Measurements from ENCODE around the gene CELSR1.

Gene CELSR1

DNA sequence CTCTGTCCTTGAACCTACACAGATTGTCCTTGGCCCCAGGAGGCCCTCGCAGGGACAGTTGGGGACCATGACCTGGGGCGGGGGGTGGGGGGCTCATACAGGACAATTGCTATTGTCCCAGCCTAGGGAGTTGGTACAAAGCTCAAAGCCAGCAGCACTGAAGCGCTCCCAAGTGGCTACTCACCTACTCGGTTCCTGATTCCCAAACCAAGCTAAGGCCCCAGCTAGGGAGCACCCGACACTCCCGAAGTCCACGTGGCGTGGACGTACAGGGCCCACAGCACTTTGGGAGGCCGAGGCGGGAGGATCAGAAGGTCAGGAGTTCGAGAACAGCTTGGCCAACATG is 80.6 kb downstream of the CELSR1 start:
- no peaks in the 10 kb centered on the region for H3K27me3 ChIP-seq (ENCODE audit: control insufficient read depth, insufficient read depth, low read length)
- no peak overlapping the region for H3K4me3 ChIP-seq (ENCODE audit: low read depth, low read length)
- H3K9ac ChIP-seq (ENCODE audit: low read depth, low read length), result no peak overlapping the region
- no peaks in the 10 kb centered on the region for H3K9me3 ChIP-seq (ENCODE audit: control insufficient read depth, insufficient read depth, low read length)
- H3K36me3 ChIP-seq (ENCODE audit: control insufficient read depth, insufficient read depth, low read length), result no peaks in the 10 kb centered on the region
- no peaks in the 10 kb centered on the region for H3K4me1 ChIP-seq (ENCODE audit: control insufficient read depth, insufficient read depth, low read length)
- H3K27ac ChIP-seq (ENCODE audit: low read depth, low read length), result no peak overlapping the region

DNA sequence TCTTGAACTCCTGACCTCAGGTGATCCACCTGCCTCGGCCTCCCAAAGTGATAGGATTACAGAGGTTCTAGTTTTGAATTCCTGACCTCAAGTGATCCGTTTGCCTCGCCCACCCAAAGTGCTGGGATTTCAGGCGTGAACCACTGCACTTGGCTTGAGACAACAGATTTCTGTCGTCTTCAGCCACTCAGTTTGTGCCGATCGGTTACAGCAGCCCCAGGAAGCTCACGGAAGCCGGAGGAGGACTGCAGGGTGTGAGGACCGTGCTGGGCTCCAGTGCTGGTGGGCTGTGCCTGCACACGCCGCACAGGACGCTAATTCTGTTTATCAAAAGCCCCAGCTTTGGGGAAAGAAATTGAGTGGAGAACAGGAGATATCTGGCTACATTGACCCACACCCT is 82.0 kb downstream of the CELSR1 start:
- Histone ChIP-seq H3K9ac (ENCODE audit: low read depth, low read length) (no peak overlapping the region), H3K36me3 (ENCODE audit: control insufficient read depth, insufficient read depth, low read length) (no peaks in the 10 kb centered on the region), H3K4me1 (ENCODE audit: control insufficient read depth, insufficient read depth, low read length) (no peaks in the 10 kb centered on the region), H3K27me3 (ENCODE audit: control insufficient read depth, insufficient read depth, low read length) (no peaks in the 10 kb centered on the region), H3K9me3 (ENCODE audit: control insufficient read depth, insufficient read depth, low read length) (no peaks in the 10 kb centered on the region), H3K27ac (ENCODE audit: low read depth, low read length) (no peak overlapping the region), H3K4me3 (ENCODE audit: low read depth, low read length) (no peak overlapping the region)

DNA sequence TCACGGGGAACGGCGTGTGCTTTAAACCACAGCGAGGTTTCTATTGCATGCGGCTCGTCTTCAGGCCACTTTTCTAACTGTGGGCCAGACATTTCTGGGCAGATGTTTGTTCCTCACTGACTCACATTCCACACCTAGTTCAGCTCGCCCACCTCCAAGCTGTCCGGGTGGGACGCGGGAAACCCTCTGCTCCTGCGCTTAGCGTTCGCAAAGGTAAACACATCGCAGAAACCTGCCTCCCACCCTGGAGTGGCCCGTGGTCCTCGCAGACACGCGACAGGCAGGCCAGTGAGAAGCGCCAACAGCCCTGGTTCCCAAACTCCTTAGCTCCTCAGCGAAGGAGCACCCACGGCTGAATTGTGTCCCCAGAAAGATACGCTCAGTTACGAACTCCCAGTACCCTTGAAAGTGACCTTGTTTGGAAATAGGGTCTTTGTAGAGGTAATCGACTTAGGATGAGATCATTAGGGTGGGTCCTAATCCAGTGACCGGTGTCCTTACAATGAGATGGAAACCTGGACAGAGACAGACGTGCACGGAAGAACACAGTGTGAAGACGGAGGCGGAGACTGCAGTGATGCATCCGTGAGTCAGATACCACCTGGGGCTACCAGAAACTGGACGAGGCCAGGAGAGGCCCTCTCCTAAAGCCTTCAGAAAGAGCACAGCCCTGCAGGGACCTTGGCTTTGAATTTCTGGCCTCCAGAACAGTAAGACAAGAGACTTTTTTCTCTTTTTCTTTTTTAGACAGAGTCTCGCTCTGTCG is 82.7 kb downstream of the CELSR1 start:
- H3K27me3 ChIP-seq (ENCODE audit: control insufficient read depth, insufficient read depth, low read length), result no peaks in the 10 kb centered on the region
- H3K9ac ChIP-seq (ENCODE audit: low read depth, low read length), result no peak overlapping the region
- H3K4me3 ChIP-seq (ENCODE audit: low read depth, low read length), result no peak overlapping the region
- peak overlapping the region; percentile 40 for H3K27ac ChIP-seq (ENCODE audit: low read depth, low read length)
- no peaks in the 10 kb centered on the region for H3K4me1 ChIP-seq (ENCODE audit: control insufficient read depth, insufficient read depth, low read length)
- H3K9me3 ChIP-seq (ENCODE audit: control insufficient read depth, insufficient read depth, low read length), result no peaks in the 10 kb centered on the region
- no peaks in the 10 kb centered on the region for H3K36me3 ChIP-seq (ENCODE audit: control insufficient read depth, insufficient read depth, low read length)

GRCh38 chr22:46453829-46454503 is 83.5 kb downstream of the CELSR1 start:
- Histone ChIP-seq H3K4me3 (ENCODE audit: low read depth, low read length) (no peak overlapping the region), H3K9me3 (ENCODE audit: control insufficient read depth, insufficient read depth, low read length) (no peaks in the 10 kb centered on the region), H3K27ac (ENCODE audit: low read depth, low read length) (no peak overlapping the region), H3K4me1 (ENCODE audit: control insufficient read depth, insufficient read depth, low read length) (no peaks in the 10 kb centered on the region), H3K36me3 (ENCODE audit: control insufficient read depth, insufficient read depth, low read length) (no peaks in the 10 kb centered on the region), H3K27me3 (ENCODE audit: control insufficient read depth, insufficient read depth, low read length) (no peaks in the 10 kb centered on the region), H3K9ac (ENCODE audit: low read depth, low read length) (no peak overlapping the region)

- Histone ChIP-seq H3K36me3 (ENCODE audit: control insufficient read depth, insufficient read depth, low read length) (no peaks in the 10 kb centered on the region), H3K27ac (ENCODE audit: low read depth, low read length) (no peak overlapping the region), H3K4me1 (ENCODE audit: control insufficient read depth, insufficient read depth, low read length) (no peaks in the 10 kb centered on the region), H3K9me3 (ENCODE audit: control insufficient read depth, insufficient read depth, low read length) (no peaks in the 10 kb centered on the region), H3K9ac (ENCODE audit: low read depth, low read length) (no peak overlapping the region), H3K27me3 (ENCODE audit: control insufficient read depth, insufficient read depth, low read length) (no peaks in the 10 kb centered on the region), H3K4me3 (ENCODE audit: low read depth, low read length) (no peak overlapping the region)
These were observed 84.2 kb downstream of the CELSR1 start for GRCh38 chr22:46453006-46453828.

GRCh38 chr22:46452195-46453005 is 85.0 kb downstream of the CELSR1 start:
- Histone ChIP-seq H3K36me3 (ENCODE audit: control insufficient read depth, insufficient read depth, low read length) (no peaks in the 10 kb centered on the region), H3K9me3 (ENCODE audit: control insufficient read depth, insufficient read depth, low read length) (no peaks in the 10 kb centered on the region), H3K4me1 (ENCODE audit: control insufficient read depth, insufficient read depth, low read length) (no peaks in the 10 kb centered on the region), H3K27me3 (ENCODE audit: control insufficient read depth, insufficient read depth, low read length) (no peaks in the 10 kb centered on the region), H3K4me3 (ENCODE audit: low read depth, low read length) (no peak overlapping the region), H3K27ac (ENCODE audit: low read depth, low read length) (no peak overlapping the region), H3K9ac (ENCODE audit: low read depth, low read length) (no peak overlapping the region)

GRCh38 chr22:46451741-46452140 is 85.7 kb downstream of the CELSR1 start:
- no peak overlapping the region for H3K9ac ChIP-seq (ENCODE audit: low read depth, low read length)
- H3K4me1 ChIP-seq (ENCODE audit: control insufficient read depth, insufficient read depth, low read length), result no peaks in the 10 kb centered on the region
- H3K27ac ChIP-seq (ENCODE audit: low read depth, low read length), result no peak overlapping the region
- H3K9me3 ChIP-seq (ENCODE audit: control insufficient read depth, insufficient read depth, low read length), result no peaks in the 10 kb centered on the region
- no peaks in the 10 kb centered on the region for H3K27me3 ChIP-seq (ENCODE audit: control insufficient read depth, insufficient read depth, low read length)
- H3K36me3 ChIP-seq (ENCODE audit: control insufficient read depth, insufficient read depth, low read length), result no peaks in the 10 kb centered on the region
- no peak overlapping the region for H3K4me3 ChIP-seq (ENCODE audit: low read depth, low read length)

DNA sequence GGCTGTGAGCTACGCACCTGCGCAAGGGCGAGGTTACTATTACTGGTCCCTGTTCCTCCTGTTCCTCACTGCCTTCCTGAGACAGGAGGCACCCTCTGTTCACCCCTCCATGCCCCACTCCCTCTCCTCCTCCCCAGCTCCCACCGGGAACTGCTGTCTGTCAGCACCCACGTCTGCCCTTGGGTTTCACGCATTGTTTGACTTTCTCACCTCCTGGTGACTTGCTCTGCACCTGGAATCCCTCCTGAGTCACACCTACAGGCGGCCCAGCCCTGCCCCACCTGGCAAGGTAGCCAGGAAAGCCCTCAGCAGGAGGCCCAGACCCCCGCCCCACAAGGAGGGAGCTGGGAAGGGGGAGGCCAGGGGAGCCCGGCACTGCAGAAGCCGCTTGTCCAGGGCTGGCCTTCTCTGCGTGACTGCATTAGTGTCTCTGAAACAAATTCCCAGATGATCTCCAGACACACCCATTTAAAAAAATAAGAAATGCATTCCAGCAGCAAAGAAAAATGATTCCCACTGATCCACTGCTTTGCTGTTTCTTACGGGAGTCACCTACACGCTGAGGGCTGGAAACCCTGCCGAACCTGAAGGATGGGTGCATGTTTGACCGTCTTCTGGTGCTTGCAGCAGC is 86.4 kb downstream of the CELSR1 start:
- Histone ChIP-seq H3K27me3 (ENCODE audit: control insufficient read depth, insufficient read depth, low read length) (no peaks in the 10 kb centered on the region), H3K9me3 (ENCODE audit: control insufficient read depth, insufficient read depth, low read length) (no peaks in the 10 kb centered on the region), H3K27ac (ENCODE audit: low read depth, low read length) (no peak overlapping the region), H3K4me3 (ENCODE audit: low read depth, low read length) (no peak overlapping the region), H3K36me3 (ENCODE audit: control insufficient read depth, insufficient read depth, low read length) (no peaks in the 10 kb centered on the region), H3K9ac (ENCODE audit: low read depth, low read length) (no peak overlapping the region), H3K4me1 (ENCODE audit: control insufficient read depth, insufficient read depth, low read length) (no peaks in the 10 kb centered on the region)

- no peak overlapping the region for H3K27ac ChIP-seq (ENCODE audit: low read depth, low read length)
- no peaks in the 10 kb centered on the region for H3K4me1 ChIP-seq (ENCODE audit: control insufficient read depth, insufficient read depth, low read length)
- no peaks in the 10 kb centered on the region for H3K27me3 ChIP-seq (ENCODE audit: control insufficient read depth, insufficient read depth, low read length)
These were observed 87.3 kb downstream of the CELSR1 start for GRCh38 chr22:46449974-46450745.

More at GRCh38 chr22:46449974-46450745, 87.3 kb downstream of the CELSR1 start:
- Histone ChIP-seq H3K36me3 (ENCODE audit: control insufficient read depth, insufficient read depth, low read length) (no peaks in the 10 kb centered on the region), H3K9ac (ENCODE audit: low read depth, low read length) (no peak overlapping the region), H3K4me3 (ENCODE audit: low read depth, low read length) (no peak overlapping the region), H3K9me3 (ENCODE audit: control insufficient read depth, insufficient read depth, low read length) (no peaks in the 10 kb centered on the region)

Data from HUES48 (cell line).